ENCODE results near the gene OR10AD1. TPM values are rescaled to one million over a fixed set of nuclear protein-coding genes. Genes with fewer than 3 reads are reported as not detected.

OR10AD1 gene
- total RNA-seq, 1 donor from 2014 or later: not detected

GRCh38 chr12:48175613-48176416 is 27.3 kb downstream of the OR10AD1 start:
- no peaks in the 10 kb centered on the region for H3K9me3 ChIP-seq (ENCODE audit: low read depth)

DNA sequence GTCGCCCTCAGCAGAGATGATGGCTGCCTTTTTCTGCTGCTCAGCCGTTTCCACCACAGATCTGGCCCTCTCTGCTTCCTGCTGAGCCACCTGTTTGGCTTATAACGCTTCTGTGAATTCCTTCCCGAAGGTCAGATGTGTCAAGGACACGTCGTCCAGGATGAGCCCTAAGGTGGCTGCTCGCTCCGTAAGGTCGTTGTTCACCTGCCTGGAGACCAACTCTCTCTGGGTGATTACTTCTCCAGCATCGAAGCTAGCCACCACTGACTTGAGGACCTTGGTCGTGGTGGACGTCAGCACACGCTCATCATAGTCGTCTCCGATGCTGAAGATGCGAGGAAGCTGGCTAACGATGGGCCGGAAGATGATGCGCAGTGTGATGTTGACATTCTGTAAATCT is 34.1 kb downstream of the OR10AD1 start:
- H3F3A ChIP-seq (ENCODE audit: low read depth): no peaks in the 10 kb centered on the region
- Mint-ChIP-seq H3K4me3 (no peak overlapping the region), H3K27me3 (ENCODE audit: insufficient read depth, low read depth) (peaks cover 3% of the 10 kb centered on the region), H3K4me1 (no peaks in the 10 kb centered on the region), H3K9me3 (no peaks in the 10 kb centered on the region), H3K36me3 (no peaks in the 10 kb centered on the region), H3K27ac (no peak overlapping the region)
- no peak overlapping the region for H3K9ac ChIP-seq
- no peaks in the 10 kb centered on the region for H3K4me1 ChIP-seq
- no peak overlapping the region for H2AFZ ChIP-seq (replicated peaks)
- no peak for DNase-seq (ENCODE audit: low spot score)
- H3K4me3 ChIP-seq: no peak overlapping the region
- no peaks in the 10 kb centered on the region for H3K9me3 ChIP-seq (ENCODE audit: low read depth)
- no peaks in the 10 kb centered on the region for H3K79me2 ChIP-seq (ENCODE audit: low read depth)
- no peak overlapping the region for H3K27ac ChIP-seq
- no peaks in the 10 kb centered on the region for H3K27me3 ChIP-seq
- no peak overlapping the region for H3K4me2 ChIP-seq
- H3K36me3 ChIP-seq: no peaks in the 10 kb centered on the region
- no peak for TF ChIP-seq EZH2 (IDR thresholded peaks at IDR 0.05)
- TF ChIP-seq, protein P1, sequence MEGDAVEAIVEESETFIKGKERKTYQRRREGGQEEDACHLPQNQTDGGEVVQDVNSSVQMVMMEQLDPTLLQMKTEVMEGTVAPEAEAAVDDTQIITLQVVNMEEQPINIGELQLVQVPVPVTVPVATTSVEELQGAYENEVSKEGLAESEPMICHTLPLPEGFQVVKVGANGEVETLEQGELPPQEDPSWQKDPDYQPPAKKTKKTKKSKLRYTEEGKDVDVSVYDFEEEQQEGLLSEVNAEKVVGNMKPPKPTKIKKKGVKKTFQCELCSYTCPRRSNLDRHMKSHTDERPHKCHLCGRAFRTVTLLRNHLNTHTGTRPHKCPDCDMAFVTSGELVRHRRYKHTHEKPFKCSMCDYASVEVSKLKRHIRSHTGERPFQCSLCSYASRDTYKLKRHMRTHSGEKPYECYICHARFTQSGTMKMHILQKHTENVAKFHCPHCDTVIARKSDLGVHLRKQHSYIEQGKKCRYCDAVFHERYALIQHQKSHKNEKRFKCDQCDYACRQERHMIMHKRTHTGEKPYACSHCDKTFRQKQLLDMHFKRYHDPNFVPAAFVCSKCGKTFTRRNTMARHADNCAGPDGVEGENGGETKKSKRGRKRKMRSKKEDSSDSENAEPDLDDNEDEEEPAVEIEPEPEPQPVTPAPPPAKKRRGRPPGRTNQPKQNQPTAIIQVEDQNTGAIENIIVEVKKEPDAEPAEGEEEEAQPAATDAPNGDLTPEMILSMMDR (IDR thresholded peaks at IDR 0.05): no peak
- TF ChIP-seq EZH2phosphoT487 (IDR thresholded peaks at IDR 0.05): no peak
- H4K20me1 ChIP-seq (ENCODE audit: low read depth): no peaks in the 10 kb centered on the region

More at GRCh38 chr12:48175613-48176416, 27.3 kb downstream of the OR10AD1 start:
- Histone ChIP-seq H3K4me2 (peak overlapping the region; percentile 40), H2AFZ (replicated peaks) (peak overlapping the region; percentile 89), H3K9ac (no peak overlapping the region), H3F3A (ENCODE audit: low read depth) (no peaks in the 10 kb centered on the region), H3K4me1 (peaks cover 26% of the 10 kb centered on the region), H3K4me3 (no peak overlapping the region), H3K27me3 (peaks cover 15% of the 10 kb centered on the region), H3K36me3 (no peaks in the 10 kb centered on the region), H3K79me2 (ENCODE audit: low read depth) (no peaks in the 10 kb centered on the region), H4K20me1 (ENCODE audit: low read depth) (no peaks in the 10 kb centered on the region), H3K27ac (no peak overlapping the region)
- DNase-seq (ENCODE audit: low spot score): no peak
- Mint-ChIP-seq H3K27me3 (ENCODE audit: insufficient read depth, low read depth) (peaks cover 2% of the 10 kb centered on the region), H3K27ac (peak overlapping the region; percentile 79), H3K36me3 (no peaks in the 10 kb centered on the region), H3K4me1 (peaks cover 27% of the 10 kb centered on the region), H3K9me3 (no peaks in the 10 kb centered on the region), H3K4me3 (no peak overlapping the region)
- no peak for TF ChIP-seq EZH2phosphoT487 (IDR thresholded peaks at IDR 0.05)
- no peak for TF ChIP-seq EZH2 (IDR thresholded peaks at IDR 0.05)
- TF ChIP-seq, protein P1 (IDR thresholded peaks at IDR 0.05): no peak

DNA sequence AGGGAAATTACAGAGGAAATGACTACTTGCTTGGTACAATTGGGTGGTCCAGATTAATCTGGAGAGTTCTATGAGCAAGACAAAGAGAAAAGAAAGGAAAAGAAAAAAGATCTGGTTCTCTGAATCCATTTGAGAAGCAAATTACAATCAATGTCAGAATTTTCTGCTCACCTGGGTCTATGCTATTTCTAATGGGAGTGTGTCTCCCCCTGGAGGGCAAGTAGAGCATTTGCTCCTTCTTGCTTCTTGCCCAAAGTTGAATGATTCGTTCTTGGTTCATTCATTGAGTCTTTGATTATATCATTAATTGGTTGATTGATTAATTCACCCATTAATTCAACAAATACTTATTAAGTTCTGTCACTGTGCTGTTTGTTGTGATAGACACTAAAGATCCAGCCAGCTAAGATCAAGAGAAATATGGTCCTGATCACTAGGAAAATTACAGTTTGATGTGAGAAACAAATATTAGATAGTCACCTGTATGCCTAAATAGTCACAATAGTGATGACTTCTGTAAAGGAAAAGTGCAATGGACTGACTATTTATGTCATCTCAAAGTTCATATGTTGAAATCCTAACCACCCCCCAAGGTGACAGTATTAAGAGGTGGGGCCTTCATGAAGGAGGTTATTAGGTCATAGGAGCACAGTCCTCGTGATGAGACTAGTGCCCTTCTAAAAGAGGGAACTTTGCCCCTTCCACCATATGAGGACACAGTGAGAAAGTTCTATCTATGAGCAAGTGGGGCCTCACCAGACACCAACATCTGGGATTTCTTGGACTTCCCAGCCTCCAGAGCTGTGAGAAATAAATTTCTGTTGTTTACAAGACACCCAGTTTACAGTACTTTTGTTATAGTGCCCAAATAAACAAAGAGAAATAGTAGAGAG is 37.8 kb downstream of the OR10AD1 start:
- Mint-ChIP-seq H3K36me3 (no peaks in the 10 kb centered on the region), H3K27ac (no peak overlapping the region), H3K27me3 (ENCODE audit: insufficient read depth, low read depth) (peaks cover 7% of the 10 kb centered on the region), H3K4me1 (no peaks in the 10 kb centered on the region), H3K9me3 (no peaks in the 10 kb centered on the region), H3K4me3 (no peak overlapping the region)
- Histone ChIP-seq H4K20me1 (ENCODE audit: low read depth) (no peaks in the 10 kb centered on the region), H3K4me3 (no peak overlapping the region), H3K9ac (no peak overlapping the region), H3F3A (ENCODE audit: low read depth) (no peaks in the 10 kb centered on the region), H3K27me3 (no peaks in the 10 kb centered on the region), H3K9me3 (ENCODE audit: low read depth) (no peaks in the 10 kb centered on the region), H3K36me3 (no peaks in the 10 kb centered on the region), H3K4me2 (no peak overlapping the region), H3K27ac (no peak overlapping the region), H3K79me2 (ENCODE audit: low read depth) (no peaks in the 10 kb centered on the region), H2AFZ (replicated peaks) (no peak overlapping the region), H3K4me1 (no peaks in the 10 kb centered on the region)
- peak; percentile 75 for DNase-seq (ENCODE audit: low spot score)
- TF ChIP-seq EZH2 (IDR thresholded peaks at IDR 0.05): no peak
- TF ChIP-seq, protein P1 (IDR thresholded peaks at IDR 0.05): peak; percentile 99

All from neural progenitor cell (in vitro differentiated cells).